ENCODE measurements around the gene ZNF326. TPM values are rescaled to one million over a fixed set of nuclear protein-coding genes. Genes with fewer than 3 reads are reported as not detected.
A peak's percentile ranks its signal among the peaks of the same experiment; 100 is the strongest.

ZNF326 gene, protein sequence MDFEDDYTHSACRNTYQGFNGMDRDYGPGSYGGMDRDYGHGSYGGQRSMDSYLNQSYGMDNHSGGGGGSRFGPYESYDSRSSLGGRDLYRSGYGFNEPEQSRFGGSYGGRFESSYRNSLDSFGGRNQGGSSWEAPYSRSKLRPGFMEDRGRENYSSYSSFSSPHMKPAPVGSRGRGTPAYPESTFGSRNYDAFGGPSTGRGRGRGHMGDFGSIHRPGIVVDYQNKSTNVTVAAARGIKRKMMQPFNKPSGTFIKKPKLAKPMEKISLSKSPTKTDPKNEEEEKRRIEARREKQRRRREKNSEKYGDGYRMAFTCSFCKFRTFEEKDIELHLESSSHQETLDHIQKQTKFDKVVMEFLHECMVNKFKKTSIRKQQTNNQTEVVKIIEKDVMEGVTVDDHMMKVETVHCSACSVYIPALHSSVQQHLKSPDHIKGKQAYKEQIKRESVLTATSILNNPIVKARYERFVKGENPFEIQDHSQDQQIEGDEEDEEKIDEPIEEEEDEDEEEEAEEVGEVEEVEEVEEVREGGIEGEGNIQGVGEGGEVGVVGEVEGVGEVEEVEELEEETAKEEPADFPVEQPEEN
- polyA plus RNA-seq (2013, experiment 1 of 2): 36.3 TPM
- 30.1 TPM for polyA plus RNA-seq (2013, experiment 2 of 2)

DNA sequence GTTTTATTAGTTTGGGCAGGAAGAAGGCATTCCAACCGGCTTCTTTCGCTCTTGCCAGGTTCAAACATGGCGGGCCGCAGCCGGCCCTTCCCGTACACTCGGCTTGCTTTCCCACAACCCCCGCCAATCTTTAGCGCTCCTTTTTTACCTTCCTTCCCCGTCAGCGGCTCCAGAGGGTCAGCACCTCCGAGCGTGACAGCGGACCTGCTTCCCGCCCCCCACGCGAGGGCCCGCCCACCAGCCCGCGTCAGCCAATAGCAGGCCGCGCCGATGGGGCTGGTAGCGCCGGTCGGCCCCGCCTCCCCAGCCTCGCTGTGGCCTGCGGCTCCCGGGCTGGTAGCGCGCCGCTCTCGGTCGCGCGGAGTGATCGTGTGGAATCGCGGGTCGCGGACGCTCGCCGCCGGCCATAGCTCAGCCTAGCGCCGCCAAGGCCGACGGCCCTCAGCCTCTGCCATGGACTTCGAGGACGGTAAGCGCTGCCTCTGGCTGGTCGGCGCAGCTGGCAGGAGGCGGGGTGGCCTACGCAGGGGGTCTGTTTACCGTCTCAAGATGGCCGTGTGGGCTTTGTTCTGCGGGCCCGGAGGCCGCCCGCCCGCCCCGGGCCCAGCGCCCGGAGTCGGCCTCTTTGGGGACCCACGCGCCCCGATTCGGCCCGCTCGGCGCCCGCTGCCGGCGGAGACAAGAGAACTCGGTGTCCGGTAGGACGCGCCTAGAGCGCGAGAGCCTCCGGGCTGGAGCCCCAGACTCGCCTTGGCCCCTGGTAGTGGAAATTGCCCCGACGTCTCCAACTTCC, at the start of gene ZNF326:
Gene ZNF326 (plus strand): TSS at position 306 of the 793 bp plus-strand sequence. CDS start 148 bp downstream, at position 454.
- Histone ChIP-seq H3K4me1 (ENCODE audit: insufficient read depth, low read length) (peaks cover 21% of the 10 kb centered on the region), H3K27me3 (ENCODE audit: insufficient read depth, low read length) (no peaks in the 10 kb centered on the region), H3K9me3 (ENCODE audit: insufficient read depth, low read depth, low read length) (no peaks in the 10 kb centered on the region), H3K27ac (ENCODE audit: low read depth, low read length) (peak within 1 kb of the TSS; percentile 93), H3K36me3 (ENCODE audit: insufficient read depth, low read length) (peaks cover 21% of the 10 kb centered on the region), H3K4me3 (ENCODE audit: low read length) (peak within 1 kb of the TSS; percentile 91), H3K9ac (ENCODE audit: low read depth, low read length) (peak within 1 kb of the TSS; percentile 97)
- WGBS: under 1% methylated on average over 88 of the region's 88 CpGs

DNA sequence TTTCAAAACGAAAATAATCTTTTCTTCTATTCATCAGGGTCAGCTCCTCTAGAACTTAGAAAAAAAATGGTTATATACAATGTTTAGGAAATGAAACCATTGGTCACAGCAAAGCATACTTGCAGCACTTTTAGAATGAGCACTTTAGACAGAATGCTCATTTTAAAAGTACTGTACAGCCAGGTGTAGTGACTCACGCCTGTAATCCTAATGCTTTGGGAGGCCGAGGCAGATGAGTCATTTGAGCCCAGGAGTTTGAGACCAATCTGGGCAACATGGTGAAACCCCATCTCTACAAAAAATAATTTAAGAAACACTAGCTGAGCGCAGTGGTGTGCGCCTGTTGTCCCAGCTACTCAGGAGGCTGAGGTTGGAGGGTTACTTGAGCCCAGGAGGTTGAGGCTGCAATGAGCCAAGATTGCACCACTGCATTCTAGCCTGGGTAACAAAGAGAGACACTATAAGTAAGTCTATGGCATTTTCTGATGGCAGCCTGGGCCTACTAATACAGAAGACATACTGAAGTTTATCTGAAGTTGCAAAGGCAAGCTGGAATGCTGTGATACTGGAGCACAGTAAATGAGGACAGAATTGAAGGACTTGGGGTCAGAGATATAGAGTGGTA, 48.9 kb upstream of the ZNF326 start:
- H3K9ac ChIP-seq (ENCODE audit: low read depth, low read length): no peak overlapping the region
- WGBS: 93% methylated on average over 4 of the region's 5 CpGs

DNA sequence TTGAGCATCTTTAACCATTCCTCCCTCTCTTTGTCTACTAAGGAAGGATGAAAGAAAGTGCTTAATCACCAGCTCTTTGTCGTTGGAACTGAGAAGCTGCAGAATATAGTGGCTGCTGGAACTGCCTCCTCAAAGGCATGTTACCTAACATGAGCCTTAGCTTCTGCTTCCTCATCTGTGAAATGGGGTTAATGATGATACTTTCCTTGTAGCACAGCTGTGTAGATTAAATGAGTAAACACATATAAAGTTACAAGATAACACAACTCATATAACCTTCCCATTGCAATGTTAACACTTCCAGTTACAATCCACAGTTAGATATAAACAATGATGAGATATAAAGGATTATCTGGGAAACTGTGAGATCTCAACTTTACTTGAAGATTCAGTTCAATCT, 48.4 kb upstream of the ZNF326 start:
- Histone ChIP-seq H3K9me3 (ENCODE audit: insufficient read depth, low read depth, low read length) (no peaks in the 10 kb centered on the region), H3K9ac (ENCODE audit: low read depth, low read length) (no peak overlapping the region), H3K4me3 (ENCODE audit: low read length) (no peak overlapping the region), H3K27me3 (ENCODE audit: insufficient read depth, low read length) (no peaks in the 10 kb centered on the region), H3K4me1 (ENCODE audit: insufficient read depth, low read length) (peaks cover 36% of the 10 kb centered on the region), H3K27ac (ENCODE audit: low read depth, low read length) (no peak overlapping the region), H3K36me3 (ENCODE audit: insufficient read depth, low read length) (no peaks in the 10 kb centered on the region)
- WGBS: 44% methylated on average over 1 of the region's 1 CpG

More for the DNA sequence above, 48.9 kb upstream of the ZNF326 start:
- Histone ChIP-seq H3K9me3 (ENCODE audit: insufficient read depth, low read depth, low read length) (no peaks in the 10 kb centered on the region), H3K4me1 (ENCODE audit: insufficient read depth, low read length) (peaks cover 35% of the 10 kb centered on the region), H3K36me3 (ENCODE audit: insufficient read depth, low read length) (no peaks in the 10 kb centered on the region), H3K27me3 (ENCODE audit: insufficient read depth, low read length) (no peaks in the 10 kb centered on the region), H3K4me3 (ENCODE audit: low read length) (no peak overlapping the region), H3K27ac (ENCODE audit: low read depth, low read length) (no peak overlapping the region)

DNA sequence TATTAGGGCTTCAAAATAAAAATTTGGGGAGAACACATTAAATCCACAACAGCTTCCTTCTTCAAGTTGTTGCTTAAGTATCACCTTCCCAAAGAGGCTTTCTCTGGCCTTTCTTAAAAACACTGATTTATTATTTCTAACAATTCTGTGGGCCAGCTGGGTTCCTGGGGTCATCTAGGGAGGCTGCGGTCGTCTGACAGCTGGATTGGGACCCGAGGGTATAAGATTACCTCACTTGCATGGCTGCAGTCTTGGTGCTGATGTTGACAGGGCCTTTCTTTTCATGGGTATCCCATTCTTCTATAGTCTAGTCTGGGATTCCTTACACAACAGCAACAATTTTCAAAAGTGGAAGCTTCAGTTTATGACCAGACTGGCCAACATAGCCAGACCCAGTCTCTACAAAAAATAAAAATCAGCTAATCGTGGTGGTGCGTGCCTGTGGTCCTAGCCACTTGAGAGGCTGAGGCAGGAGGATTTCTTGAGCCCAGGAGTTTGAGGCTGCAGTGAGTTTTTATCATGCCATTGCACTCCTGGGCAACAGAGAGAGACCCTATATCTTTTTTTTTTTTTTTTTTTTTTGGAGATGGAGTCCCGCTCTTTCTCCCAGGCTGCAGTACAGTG, 46.1 kb upstream of the ZNF326 start:
- WGBS: 93% methylated on average over 6 of the region's 6 CpGs
- Histone ChIP-seq H3K9ac (ENCODE audit: low read depth, low read length) (no peak overlapping the region), H3K4me1 (ENCODE audit: insufficient read depth, low read length) (peaks cover 41% of the 10 kb centered on the region)

DNA sequence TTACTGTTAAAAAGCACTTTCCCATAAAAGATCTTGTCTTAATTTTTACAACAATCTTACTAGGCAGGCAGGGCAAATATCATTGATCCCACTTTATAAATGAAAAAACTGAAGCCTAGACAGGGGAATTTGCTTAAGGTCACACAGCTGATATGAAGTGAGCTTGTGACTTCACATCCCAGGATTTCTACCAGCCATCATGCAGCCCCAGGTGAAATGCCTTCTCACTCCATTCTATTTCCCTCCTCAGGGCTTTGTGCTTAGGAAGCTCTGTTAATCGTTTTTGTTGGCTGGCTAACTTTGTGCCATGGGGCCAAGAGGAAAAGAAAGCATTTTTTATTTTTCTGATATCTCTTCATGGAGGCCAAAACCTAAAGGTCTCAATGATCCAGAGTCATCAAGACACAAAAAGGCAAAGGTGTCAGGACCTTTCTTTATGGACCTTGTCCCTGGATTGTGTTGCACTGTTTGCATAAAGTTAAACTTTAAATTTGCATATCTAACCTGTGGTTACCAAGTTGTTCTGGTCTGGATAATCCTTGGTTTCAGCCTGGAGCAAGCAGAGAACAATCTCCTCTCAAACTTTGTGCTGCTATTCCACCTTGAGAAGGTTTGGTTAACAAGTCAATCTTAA, 44.8 kb upstream of the ZNF326 start:
- Histone ChIP-seq H3K9me3 (ENCODE audit: insufficient read depth, low read depth, low read length) (no peaks in the 10 kb centered on the region), H3K27ac (ENCODE audit: low read depth, low read length) (peak overlapping the region; percentile 50; the same call in 1 of the 2 replicates), H3K9ac (ENCODE audit: low read depth, low read length) (0 out of 2 replicates have a peak overlapping the region, but pooled peaks have one; percentile 11), H3K27me3 (ENCODE audit: insufficient read depth, low read length) (no peaks in the 10 kb centered on the region), H3K4me3 (ENCODE audit: low read length) (no peak overlapping the region), H3K36me3 (ENCODE audit: insufficient read depth, low read length) (no peaks in the 10 kb centered on the region), H3K4me1 (ENCODE audit: insufficient read depth, low read length) (peaks cover 38% of the 10 kb centered on the region)
- WGBS: 44% methylated on average over 1 of the region's 1 CpG

More for the DNA sequence above, 46.1 kb upstream of the ZNF326 start:
- no peaks in the 10 kb centered on the region for H3K27me3 ChIP-seq (ENCODE audit: insufficient read depth, low read length)
- no peaks in the 10 kb centered on the region for H3K36me3 ChIP-seq (ENCODE audit: insufficient read depth, low read length)
- H3K27ac ChIP-seq (ENCODE audit: low read depth, low read length): no peak overlapping the region
- no peak overlapping the region for H3K4me3 ChIP-seq (ENCODE audit: low read length)
- H3K9me3 ChIP-seq (ENCODE audit: insufficient read depth, low read depth, low read length): no peaks in the 10 kb centered on the region

DNA sequence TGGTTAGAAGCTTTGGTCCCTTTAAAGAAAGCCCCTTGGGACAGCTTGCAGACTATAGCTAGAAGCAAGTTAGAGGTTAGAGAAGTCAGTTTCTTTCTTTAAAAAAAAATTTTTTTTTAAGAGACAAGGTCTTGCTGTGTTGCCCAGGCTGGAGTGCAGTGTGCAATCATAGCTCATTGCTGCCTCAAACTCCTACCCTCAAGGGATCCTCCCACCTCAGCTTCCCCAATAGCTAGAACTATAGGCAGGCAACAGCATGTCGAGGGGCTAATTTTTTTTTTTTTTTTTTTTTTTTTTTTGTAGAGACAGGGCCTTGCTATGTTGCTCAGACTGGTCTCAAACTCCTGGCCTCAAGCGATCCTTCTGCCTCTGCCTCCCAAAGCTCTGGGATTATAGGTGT, 44.2 kb upstream of the ZNF326 start:
- 100% methylated on average over 1 of the region's 2 CpGs for WGBS
- no peaks in the 10 kb centered on the region for H3K36me3 ChIP-seq (ENCODE audit: insufficient read depth, low read length)
- H3K9me3 ChIP-seq (ENCODE audit: insufficient read depth, low read depth, low read length): no peaks in the 10 kb centered on the region
- H3K27ac ChIP-seq (ENCODE audit: low read depth, low read length): no peak overlapping the region; the same call in 1 of the 2 replicates
- peaks cover 43% of the 10 kb centered on the region for H3K4me1 ChIP-seq (ENCODE audit: insufficient read depth, low read length)
- H3K4me3 ChIP-seq (ENCODE audit: low read length): no peak overlapping the region
- H3K27me3 ChIP-seq (ENCODE audit: insufficient read depth, low read length): no peaks in the 10 kb centered on the region
- no peak overlapping the region for H3K9ac ChIP-seq (ENCODE audit: low read depth, low read length)

DNA sequence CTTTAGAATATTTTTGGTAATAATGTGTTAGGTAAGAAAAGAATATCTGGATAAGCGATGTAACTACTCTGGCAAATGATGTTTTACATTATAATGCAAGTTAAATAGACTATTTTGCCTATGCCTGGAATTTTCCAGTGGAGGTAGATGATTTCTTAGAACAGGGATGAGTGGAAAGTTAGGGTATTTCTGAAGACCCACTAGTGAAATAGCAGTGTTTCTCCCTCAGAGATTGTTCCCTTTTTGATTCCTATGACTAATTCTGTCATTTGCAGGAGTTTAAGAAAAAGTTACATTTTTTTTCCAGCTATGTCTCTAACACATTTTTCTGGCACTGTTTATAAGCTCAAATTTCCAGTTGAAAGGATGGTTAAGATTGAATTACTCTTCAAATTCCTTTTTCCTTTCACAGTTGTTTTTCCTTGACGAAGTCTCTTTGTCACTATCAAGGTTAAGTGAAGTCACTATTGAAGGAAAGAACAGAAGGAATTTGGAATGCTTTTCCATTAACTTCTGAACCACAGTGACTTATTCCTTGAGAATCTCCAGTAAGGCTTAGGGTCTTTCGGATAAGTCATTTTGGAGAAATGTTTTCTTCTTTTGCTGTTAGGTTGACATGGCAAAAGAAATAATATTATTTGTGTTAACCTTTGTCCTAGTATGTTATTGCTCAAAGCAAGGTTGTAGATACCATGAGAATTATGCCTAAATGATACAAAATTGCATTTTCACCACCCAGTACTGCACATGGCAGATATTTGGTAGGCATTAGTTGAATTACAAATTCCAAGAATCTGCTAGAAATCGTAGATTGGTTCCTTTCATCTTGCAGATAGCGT, 42.9 kb upstream of the ZNF326 start:
- Histone ChIP-seq H3K9ac (ENCODE audit: low read depth, low read length) (no peak overlapping the region), H3K4me3 (ENCODE audit: low read length) (no peak overlapping the region), H3K27me3 (ENCODE audit: insufficient read depth, low read length) (no peaks in the 10 kb centered on the region), H3K9me3 (ENCODE audit: insufficient read depth, low read depth, low read length) (no peaks in the 10 kb centered on the region), H3K4me1 (ENCODE audit: insufficient read depth, low read length) (peaks cover 46% of the 10 kb centered on the region), H3K36me3 (ENCODE audit: insufficient read depth, low read length) (no peaks in the 10 kb centered on the region), H3K27ac (ENCODE audit: low read depth, low read length) (peak overlapping the region; percentile 50; the same call in 1 of the 2 replicates)
- 86% methylated on average over 5 of the region's 5 CpGs for WGBS

DNA sequence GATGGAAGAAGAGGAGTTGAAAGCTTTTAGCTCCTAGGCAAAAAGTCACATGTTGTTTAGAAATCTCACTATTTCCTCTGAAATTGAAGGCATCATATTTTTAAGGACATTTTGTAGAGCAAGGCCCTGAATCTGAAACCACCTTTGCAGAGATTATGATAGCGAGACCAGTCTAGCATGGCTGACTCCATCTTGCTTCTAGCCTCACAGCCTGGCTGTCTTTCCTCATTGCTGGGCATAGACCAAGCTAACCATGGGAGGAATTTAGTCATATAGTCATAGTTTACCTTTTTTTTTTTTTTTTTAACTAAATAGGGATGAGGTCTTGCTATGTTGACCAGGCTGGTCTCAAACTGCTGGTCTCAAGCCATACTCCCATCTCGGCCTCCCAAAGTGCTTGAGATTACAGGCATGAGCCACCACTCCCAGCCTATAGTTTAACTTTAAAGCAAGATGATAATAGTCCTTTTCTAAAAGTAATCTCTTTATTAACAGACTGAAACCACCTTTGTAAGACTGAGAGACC, 42.2 kb upstream of the ZNF326 start:
- Histone ChIP-seq H3K9ac (ENCODE audit: low read depth, low read length) (no peak overlapping the region), H3K4me1 (ENCODE audit: insufficient read depth, low read length) (peaks cover 48% of the 10 kb centered on the region)

DNA sequence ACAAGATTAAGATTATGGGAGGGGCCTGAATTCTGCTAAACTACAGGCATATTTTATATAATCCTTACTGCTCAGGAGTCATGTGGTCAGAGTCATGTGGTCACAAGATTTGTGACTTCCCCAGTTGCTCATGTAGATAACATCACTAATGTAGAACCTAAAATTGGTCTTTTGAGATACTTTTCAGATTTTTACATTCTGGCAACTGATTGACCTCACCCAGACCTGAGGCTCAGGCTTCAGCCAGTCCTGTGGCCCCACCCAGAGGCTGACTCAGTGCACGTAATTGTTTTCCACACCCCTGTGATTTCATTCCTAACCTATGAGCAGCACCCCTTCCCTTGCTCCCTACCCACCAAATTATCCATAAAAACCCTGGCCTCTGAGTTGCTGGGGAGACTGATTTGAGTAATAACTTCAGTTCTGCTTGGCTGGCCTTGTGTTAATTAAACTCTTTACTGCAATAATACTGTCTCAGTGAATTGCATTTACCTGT, 41.7 kb upstream of the ZNF326 start:
- H3K27me3 ChIP-seq (ENCODE audit: insufficient read depth, low read length): no peaks in the 10 kb centered on the region
- H3K4me1 ChIP-seq (ENCODE audit: insufficient read depth, low read length): peaks cover 48% of the 10 kb centered on the region
- H3K9me3 ChIP-seq (ENCODE audit: insufficient read depth, low read depth, low read length): no peaks in the 10 kb centered on the region
- no peaks in the 10 kb centered on the region for H3K36me3 ChIP-seq (ENCODE audit: insufficient read depth, low read length)
- no peak overlapping the region for H3K9ac ChIP-seq (ENCODE audit: low read depth, low read length)
- no peak overlapping the region for H3K27ac ChIP-seq (ENCODE audit: low read depth, low read length)
- 39% methylated on average over 1 of the region's 1 CpG for WGBS
- H3K4me3 ChIP-seq (ENCODE audit: low read length): no peak overlapping the region

More for the DNA sequence above, 42.2 kb upstream of the ZNF326 start:
- no peaks in the 10 kb centered on the region for H3K9me3 ChIP-seq (ENCODE audit: insufficient read depth, low read depth, low read length)
- WGBS: 95% methylated on average over 2 of the region's 2 CpGs
- peak overlapping the region; percentile 32; the same call in 1 of the 2 replicates for H3K27ac ChIP-seq (ENCODE audit: low read depth, low read length)
- H3K4me3 ChIP-seq (ENCODE audit: low read length): no peak overlapping the region
- no peaks in the 10 kb centered on the region for H3K36me3 ChIP-seq (ENCODE audit: insufficient read depth, low read length)
- no peaks in the 10 kb centered on the region for H3K27me3 ChIP-seq (ENCODE audit: insufficient read depth, low read length)
